Measurements from ENCODE around the gene HSD11B2.

Gene HSD11B2

GRCh38 chr16:67415872-67416793 is 14.8 kb upstream of the HSD11B2 start, which contains the start of gene ZDHHC1:
Gene ZDHHC1 (minus strand): TSS chr16:67416477. CDS start chr16:67407775, 8,702 bp downstream.
- peak; percentile 45 for DNase-seq

- no peak for DNase-seq
These were observed 13.4 kb upstream of the HSD11B2 start for GRCh38 chr16:67417333-67418061.

- no peak for DNase-seq
These were observed 11.4 kb upstream of the HSD11B2 start for GRCh38 chr16:67419502-67419901.

GRCh38 chr16:67419931-67420330 is 11.0 kb upstream of the HSD11B2 start:
- DNase-seq, result no peak

- no peak for DNase-seq
These were observed 9.9 kb upstream of the HSD11B2 start for GRCh38 chr16:67421030-67421429.

GRCh38 chr16:67423015-67423414 is 7.9 kb upstream of the HSD11B2 start:
- DNase-seq, result no peak

GRCh38 chr16:67423611-67424260 is 7.2 kb upstream of the HSD11B2 start:
- no peak for DNase-seq

- DNase-seq, result no peak
These were observed 6.7 kb upstream of the HSD11B2 start for GRCh38 chr16:67424261-67424615.

- no peak for DNase-seq
These were observed 5.9 kb upstream of the HSD11B2 start for GRCh38 chr16:67425061-67425460.

GRCh38 chr16:67425580-67425979 is 5.3 kb upstream of the HSD11B2 start:
- no peak for DNase-seq

GRCh38 chr16:67426022-67426421 is 4.9 kb upstream of the HSD11B2 start:
- DNase-seq, result no peak

- DNase-seq, result no peak
These were observed 4.0 kb upstream of the HSD11B2 start for GRCh38 chr16:67426950-67427349.

GRCh38 chr16:67428146-67428731 is 2.7 kb upstream of the HSD11B2 start:
- no peak for DNase-seq

GRCh38 chr16:67429053-67429798 is 1.7 kb upstream of the HSD11B2 start:
- DNase-seq, result no peak

GRCh38 chr16:67429799-67430503 is 970 bp upstream of the HSD11B2 start:
- no peak for DNase-seq

- DNase-seq, result no peak
These were observed 381 bp upstream of the HSD11B2 start for GRCh38 chr16:67430504-67430976.

- DNase-seq, result no peak
These were observed 1.0 kb downstream of the HSD11B2 start for GRCh38 chr16:67431775-67432505.

GRCh38 chr16:67432506-67432890 is 1.6 kb downstream of the HSD11B2 start:
- no peak for DNase-seq

- no peak for DNase-seq
These were observed 2.3 kb downstream of the HSD11B2 start for GRCh38 chr16:67433131-67433719.

GRCh38 chr16:67435758-67436164 is 4.8 kb downstream of the HSD11B2 start:
- DNase-seq, result no peak

Data from GOT3 (cell line).